HEK293 (cell line): ENCODE data around the gene COBL.

Experiments
- MZF1 ChIP-seq: fragments of 450-650 bp; formaldehyde crosslinking; IDR thresholded peaks from 2 replicates; pipeline ENCODE4 v1.5.1; 2017; ENCODE audit warnings: missing biosample characterization, missing genetic modification characterization, borderline replicate concordance
- REST ChIP-seq: fragments of 450-650 bp; formaldehyde crosslinking; IDR thresholded peaks from 2 replicates; pipeline ENCODE4 v1.5.1; 2016; ENCODE audit warnings: missing biosample characterization, missing genetic modification characterization
- TRIM28 ChIP-seq: IDR thresholded peaks from 2 replicates; pipeline ENCODE4 v1.6.1; 2011; ENCODE audit warnings: low read length, control low read depth, borderline replicate concordance
- ZNF391 ChIP-seq: fragments of 450-650 bp; formaldehyde crosslinking; IDR thresholded peaks from 2 replicates; pipeline ENCODE4 v1.5.1; 2016; ENCODE audit warnings: low read depth, missing biosample characterization, missing genetic modification characterization, borderline replicate concordance
- ZNF701 ChIP-seq: fragments of 450-650 bp; formaldehyde crosslinking; IDR thresholded peaks from 2 replicates; pipeline ENCODE4 v1.5.1; 2016; ENCODE audit warnings: missing biosample characterization, missing genetic modification characterization
- TF ChIP-seq, protein P1 (sequence below): fragments of 450-650 bp; formaldehyde crosslinking; IDR thresholded peaks from 2 replicates; pipeline ENCODE4 v1.5.1; 2016; ENCODE audit warnings: missing biosample characterization, missing genetic modification characterization

DNA sequence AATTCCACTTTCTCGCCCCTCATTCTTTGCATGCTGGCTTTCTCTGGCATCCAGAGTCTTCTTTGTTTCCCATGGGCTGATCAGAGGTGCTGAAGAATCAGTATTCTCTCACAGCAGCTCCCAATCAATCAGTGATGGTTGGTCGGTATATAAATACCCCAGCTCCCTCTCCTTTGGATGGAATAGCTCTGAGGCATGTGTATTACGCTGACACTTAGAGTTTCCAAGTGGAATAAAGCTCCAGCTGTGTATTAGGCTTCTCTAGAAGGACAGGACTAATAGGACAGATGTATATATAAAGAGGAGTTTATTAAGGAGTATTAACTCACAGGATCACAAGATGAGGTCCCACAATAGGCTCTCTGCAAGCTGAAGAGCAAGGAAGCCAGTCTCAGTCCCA is 315.7 kb downstream of the COBL start:
- TF ChIP-seq MZF1 (tag by site-specific recombination) (no peak), ZNF701 (tag by site-specific recombination) (no peak), ZNF391 (tag by site-specific recombination) (no peak), TRIM28 (no peak), REST (tag by site-specific recombination) (no peak)
- TF ChIP-seq, protein P1, sequence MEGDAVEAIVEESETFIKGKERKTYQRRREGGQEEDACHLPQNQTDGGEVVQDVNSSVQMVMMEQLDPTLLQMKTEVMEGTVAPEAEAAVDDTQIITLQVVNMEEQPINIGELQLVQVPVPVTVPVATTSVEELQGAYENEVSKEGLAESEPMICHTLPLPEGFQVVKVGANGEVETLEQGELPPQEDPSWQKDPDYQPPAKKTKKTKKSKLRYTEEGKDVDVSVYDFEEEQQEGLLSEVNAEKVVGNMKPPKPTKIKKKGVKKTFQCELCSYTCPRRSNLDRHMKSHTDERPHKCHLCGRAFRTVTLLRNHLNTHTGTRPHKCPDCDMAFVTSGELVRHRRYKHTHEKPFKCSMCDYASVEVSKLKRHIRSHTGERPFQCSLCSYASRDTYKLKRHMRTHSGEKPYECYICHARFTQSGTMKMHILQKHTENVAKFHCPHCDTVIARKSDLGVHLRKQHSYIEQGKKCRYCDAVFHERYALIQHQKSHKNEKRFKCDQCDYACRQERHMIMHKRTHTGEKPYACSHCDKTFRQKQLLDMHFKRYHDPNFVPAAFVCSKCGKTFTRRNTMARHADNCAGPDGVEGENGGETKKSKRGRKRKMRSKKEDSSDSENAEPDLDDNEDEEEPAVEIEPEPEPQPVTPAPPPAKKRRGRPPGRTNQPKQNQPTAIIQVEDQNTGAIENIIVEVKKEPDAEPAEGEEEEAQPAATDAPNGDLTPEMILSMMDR (tag by site-specific recombination), result no peak
